HG02798 (cell line): ENCODE results near the gene PPIL6.
"Not testable (repeated sequence)": the region's sequence is repeated elsewhere in the genome, so short reads cannot be mapped to it uniquely, and the experiment has no call there.

Experiments
- ATAC-seq: cut with Tn5 transposase; IDR thresholded peaks from one replicate; pipeline ENCODE4 v1.9.1; 2021; ENCODE audit warnings: mild to moderate bottlenecking; ENCODE audit not compliant: unreplicated experiment, poor library complexity

The PPIL6 gene

DNA sequence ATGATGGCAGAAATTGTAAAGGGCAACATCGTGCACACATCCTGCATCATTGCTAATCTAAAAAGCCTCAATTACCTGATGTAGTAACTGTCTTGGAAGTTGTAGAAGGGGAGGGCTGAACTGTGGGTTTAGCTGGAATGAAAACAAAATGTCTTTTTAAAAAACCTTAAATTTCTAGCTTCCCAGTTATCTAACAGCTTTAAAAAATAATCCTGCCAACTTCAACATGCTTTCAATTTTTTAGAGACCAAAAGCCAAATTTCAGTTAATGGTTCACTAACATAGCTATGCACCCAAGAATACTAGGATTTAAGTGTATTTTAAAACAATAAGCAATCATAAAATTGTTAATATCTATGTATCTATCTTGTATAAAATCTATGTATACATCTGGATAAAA lies 70.1 kb downstream of the PPIL6 start:
- ATAC-seq, result no peak

DNA sequence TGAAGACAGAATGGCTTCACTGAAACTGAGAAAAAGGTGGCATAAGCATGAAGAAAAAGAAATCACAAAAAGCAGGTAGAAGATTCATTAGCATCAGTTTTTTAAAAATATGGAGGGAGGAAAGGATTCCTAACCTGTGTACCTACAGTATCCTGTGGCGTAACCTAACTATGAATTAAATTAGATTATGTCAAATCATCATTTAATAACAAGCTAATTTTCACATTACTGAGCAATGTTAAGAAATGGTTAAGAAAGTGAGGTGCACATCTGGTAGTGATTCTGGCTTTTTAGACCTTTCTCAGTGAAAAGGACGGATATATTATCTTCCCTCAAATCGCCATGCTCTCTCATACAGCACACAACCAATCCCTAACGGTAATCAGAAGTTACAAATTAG lies 70.7 kb downstream of the PPIL6 start:
- ATAC-seq, result no peak

DNA sequence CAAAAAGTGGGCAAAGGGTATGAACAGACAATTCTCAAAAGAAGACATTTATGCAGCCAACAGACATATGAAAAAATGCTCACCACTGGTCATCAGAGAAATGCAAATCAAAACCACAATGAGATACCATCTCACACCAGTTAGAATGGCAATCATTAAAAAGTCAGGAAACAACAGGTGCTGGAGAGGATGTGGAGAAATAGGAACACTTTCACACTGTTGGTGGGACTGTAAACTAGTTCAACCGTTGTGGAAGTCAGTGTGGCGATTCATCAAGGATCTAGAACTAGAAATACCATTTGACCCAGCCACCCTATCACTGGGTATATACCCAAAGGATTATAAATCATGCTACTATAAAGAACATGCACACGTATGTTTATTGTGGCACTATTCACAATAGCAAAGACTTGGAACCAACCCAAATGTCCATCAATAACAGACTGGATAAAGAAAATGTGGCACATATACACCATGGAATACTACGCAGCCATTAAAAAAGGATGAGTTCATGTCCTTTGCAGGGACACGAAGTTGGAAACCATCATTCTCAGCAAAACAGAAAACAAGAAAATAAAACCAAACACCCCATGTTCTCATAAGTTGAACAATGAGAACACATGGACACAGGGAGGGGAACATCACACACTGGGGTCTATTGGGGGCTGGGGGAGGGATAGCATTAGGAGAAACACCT lies 75.9 kb downstream of the PPIL6 start:
- ATAC-seq, result not testable (repeated sequence)

DNA sequence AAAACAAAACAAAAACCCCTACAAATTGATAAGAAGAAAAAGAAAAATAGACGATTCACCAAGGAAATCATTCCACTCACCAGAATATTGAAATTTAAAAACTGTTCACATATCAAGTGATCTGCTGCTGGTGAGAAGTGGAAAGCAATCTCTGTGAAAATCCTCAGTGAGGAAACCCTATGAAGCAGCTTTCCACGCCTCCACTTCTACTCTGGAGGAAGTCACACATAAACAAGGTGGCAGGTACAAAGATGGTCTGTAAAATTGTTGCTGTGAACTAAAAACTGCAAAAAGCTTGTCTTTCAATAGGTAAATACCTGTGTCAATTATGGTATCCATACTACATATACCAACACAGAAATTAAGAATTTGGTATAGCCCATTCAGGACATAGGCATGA lies 76.7 kb downstream of the PPIL6 start:
- ATAC-seq, result no peak

DNA sequence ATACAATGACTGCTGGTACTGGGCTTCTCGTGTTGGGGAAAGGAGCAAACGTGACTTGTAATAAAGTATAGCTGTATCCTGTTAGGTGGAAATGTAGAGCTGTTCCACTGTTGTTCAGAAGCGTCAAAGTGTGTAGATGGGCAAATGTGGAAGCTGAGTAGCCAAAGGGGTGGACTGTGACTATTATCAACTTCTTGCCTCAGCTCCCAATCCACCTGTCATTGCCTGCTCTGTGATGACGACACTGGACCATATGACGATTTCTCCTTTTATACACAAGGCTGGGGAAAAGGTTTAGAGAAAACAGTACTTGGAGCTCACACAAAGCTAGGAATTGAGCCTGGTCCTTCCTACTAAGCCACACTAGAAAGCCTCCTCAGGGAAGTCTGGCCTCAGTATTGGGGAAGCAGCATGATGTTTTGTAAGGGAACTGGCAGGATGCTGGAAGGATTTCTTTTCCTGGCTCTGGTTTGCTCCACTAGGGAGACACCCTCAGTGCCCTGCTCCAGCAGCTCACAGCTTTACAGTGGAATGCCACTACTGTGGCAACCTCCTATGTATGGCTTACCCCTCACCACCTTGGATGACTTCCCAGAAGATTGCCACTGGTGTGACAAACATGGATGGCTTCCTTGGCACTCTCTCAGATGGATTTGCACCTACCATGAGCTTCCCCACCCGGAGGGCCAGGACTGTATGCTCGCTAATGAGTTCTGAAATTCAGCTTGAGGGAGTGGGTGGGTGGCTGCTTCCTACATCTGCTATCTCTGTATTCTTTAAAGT lies 78.1 kb downstream of the PPIL6 start:
- ATAC-seq, result no peak

DNA sequence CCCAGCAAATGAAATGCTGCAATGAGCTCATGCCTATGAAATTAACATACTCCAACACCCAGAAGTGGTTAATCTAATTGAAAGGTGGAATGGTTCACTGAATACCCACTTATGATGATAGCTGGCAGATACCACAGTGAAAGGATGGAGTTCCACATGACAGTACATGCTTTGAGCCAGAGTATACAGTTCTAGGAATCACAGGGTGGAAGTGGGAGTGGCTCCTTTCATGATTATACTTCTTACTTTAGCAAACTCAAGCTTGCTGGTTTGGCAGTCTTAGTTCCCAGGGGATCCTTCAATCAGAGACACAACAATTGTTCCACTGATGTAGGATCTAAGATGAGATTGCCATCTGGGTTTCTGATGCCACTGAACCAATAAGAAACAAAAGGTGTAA lies 79.6 kb downstream of the PPIL6 start:
- no peak for ATAC-seq

DNA sequence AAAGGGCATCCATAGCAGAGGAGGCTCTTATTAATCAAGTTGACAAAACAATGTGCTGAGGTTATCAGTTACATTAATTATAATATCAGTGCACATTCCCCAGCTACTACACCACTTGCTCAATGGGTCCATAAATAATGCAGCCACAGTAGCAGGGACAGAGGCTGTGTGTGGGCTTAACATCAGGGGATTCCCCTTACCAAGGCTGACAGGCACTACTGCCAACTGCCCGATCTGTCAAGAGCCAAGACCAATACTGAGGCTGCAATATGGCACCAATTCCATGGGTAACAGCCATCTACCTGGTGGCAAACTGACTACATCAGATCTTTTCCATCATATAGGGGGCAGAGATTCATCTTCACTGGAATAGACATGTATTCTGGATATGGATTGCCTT lies 80.1 kb downstream of the PPIL6 start:
- ATAC-seq, result no peak

DNA sequence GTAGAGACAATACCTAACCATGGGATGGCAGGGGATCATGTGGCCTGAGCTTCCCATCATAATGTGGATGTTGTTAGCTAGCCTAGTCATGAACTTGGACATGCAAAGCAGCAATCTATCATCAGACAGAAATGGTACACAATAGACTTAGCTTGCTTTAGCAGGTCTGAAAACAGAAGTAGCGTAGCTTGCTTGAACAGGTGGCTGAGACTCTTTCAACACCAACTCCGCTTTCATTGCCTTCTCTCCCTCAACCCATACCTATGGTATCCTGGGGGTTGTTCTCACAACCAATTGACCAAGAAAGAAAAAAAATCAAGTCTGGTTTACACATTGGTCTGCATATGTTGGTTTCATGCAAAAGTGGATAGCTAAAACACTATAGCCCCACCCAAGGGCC lies 81.2 kb downstream of the PPIL6 start:
- ATAC-seq, result no peak

DNA sequence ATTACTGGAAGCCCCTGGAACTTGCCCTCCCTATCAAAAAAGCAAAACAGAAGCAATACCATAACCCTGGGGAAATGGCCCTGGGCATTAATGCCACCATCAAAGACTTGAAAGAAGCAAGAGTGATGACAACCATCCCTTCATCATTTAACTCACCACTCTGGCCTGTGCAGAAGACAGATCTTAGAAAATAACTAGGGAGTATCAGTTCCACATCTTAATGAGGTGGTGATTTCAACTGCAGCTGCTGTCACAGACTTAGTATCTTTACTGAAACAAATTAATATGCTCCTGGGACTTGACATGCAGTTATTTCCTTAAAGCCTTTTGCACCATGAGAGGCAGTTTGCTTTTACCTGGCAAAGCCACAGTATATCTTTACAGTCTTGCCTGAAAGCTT lies 82.2 kb downstream of the PPIL6 start:
- ATAC-seq, result no peak

DNA sequence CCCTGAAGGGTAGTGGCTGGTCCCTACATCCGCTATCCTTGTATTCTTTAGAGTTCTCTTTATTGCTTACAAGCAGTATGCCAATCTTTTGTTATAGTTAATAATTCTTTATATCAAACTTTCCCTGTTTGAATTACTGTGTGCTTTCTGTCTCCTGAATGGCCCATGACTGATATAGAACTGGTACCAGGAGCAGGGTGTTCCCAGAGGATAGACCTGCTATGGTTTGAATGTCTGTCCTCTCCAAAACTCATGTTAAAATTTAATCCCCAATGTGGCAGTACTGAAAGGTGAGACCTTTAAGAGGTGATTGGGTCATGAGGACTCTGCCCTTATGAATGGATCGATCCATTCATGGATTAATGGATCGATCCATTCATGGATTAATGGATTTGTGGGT lies 84.2 kb downstream of the PPIL6 start:
- ATAC-seq, result no peak

DNA sequence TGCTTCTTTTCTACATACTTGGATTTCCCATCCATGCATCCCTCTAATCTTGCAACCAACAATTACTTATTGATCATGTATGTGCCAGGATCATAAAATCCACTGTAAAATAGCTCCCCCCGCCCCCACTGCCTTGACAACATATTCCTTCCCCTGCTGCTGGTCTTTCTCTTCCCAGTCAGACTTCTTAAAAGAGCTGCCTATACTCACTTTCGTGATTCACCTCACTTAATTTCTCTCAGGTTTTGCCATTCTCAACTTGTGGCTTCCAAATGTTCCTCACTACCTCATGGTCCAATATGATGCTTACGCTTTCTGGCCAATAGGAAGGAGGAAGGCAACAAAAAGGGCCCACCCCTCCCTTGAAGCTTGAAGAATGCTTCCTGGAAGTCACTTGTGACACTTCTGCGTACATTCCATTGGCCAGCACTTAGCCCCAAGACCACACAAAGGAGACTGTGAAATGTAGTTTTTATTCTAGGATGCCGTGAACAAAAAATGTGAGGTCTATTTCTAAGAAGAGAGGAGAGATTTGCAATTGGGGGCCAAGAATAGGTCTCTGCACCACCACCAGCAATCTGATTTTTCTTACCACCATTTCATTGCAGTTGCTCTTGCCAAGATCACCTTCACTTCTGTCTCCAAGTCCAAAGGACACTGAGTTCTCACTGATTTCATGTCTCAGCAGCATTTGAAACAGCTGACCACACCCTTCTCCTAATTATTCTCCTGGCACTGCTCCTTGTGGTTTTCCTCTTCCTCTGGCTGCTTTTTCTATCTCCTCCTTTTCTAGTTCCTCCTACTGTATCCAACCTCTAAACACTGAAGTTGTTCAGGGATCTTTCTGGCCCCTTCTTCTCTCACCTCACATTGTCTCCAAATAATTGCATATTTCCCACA lies 88.9 kb downstream of the PPIL6 start:
- ATAC-seq, result no peak

DNA sequence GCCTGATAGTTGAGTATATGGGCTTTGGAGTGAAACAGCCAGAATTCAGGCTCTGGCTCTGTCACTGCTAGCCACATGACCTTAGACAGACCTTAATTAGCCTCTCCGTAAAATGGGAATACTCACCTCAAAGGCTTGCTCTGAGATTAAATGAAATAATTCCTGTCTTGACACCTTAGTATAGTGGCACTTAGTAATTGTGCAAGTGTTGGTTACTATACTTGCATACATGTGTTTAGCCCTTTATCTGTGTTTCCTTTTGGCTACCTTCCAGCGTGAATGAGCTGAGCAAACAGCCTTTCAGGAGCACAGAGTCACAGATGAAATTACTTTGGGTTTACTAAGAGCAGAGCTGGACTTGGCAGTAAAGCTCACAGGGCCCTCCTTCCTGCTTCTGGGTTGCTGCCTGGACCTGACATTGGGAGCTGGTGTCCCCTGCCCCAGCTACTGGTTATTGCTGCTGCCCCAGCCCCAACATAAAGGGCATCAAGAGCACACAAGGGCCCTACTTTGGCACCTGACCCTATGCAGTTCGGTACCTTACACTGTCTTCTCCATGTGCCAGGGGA lies 90.9 kb downstream of the PPIL6 start:
- no peak for ATAC-seq

DNA sequence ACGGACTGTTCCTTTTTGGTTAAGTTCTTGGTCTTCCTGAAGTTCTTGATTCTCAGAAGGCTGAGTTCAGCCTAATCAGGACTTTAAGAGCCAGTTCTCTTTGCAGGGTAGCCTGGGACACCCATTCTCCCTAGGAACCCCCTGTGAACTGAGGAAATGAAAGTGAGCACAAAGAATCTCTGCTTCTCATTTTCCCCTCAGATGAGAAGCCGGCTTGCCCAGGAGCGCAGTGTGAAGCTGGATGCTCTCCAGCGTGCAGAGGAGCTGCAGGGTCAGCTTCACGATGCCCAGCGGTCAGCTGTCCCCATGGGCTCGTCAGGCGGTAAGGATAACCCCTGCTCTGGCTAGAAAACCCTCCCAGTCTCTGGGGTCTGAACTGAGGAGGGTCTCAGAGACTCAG lies 92.2 kb downstream of the PPIL6 start:
- ATAC-seq, result no peak

DNA sequence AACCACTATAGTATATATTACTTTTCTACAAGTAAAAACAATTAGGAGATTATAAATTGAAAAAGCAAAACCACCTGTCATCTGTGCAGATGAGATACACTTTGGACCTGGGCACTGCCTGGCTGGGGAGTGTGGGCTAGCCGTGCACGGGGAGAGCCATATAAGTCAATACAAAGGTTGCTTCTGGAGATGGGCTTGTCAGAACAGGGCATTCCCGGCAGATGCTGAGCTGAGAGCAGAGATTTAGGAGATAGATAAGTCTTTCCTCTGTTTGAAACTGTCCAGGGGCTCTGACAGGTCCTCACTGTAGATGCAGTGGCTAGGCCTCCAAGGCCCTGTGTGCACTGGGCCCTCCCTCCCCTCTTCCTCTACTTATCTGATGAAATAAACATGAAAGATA lies 92.6 kb downstream of the PPIL6 start:
- no peak for ATAC-seq

DNA sequence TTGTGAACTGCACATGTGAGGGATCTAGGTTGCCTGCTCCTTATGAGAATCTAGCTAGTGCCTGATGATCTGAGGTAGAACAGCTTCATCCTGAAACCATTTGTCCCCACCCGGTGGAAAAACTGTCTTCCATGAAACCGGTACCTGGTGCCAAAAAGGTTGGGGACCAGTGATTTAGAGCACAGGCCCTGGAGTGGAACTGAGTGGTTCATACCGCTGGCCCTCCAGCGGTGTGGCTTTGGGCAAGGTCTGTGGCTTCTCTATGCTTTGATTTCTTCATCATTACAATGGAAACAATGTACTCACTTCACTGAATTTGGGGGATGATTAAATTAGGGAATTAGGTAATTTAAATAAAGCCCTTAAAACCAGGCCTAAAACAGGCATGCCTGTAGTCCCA lies 94.4 kb downstream of the PPIL6 start:
- ATAC-seq, result no peak

DNA sequence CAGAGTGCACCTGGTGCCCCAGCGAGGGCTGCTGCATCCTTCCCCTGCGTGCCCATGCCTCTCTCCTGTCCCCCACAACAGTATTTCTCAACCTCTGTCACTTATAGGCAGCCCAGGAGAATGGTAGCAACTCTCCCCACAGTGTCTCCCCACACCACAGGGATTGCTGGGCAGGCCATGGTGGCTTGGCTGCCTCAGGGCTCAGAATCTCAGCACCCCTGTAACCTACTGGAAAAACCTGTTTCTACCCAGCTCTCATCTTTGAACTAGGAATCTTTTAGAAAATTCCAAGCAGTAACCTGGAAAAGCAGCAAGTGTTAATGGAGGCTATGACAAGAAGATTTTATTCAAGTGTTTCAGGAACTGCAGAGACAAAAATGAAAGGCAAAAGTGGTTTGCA lies 96.2 kb downstream of the PPIL6 start:
- no peak for ATAC-seq

DNA sequence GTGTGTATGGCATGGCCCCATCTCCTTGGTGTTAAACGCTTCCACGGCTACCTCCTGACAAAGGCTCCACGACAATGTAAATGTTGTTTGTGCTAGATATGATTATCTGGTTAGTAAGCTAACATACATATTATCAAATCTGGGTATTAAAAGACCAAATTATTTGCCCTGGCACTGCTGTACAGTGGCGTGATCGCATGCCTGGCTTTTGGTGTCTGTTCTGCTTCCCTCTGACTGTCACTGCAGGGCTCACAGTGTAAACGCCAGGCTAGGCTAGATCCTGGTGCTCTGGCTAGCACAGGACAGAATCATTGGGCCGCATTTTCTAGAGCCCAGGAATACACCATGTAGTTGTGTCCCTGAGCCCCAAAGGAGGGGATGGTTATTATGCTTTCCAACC lies 96.9 kb downstream of the PPIL6 start:
- ATAC-seq, result no peak

DNA sequence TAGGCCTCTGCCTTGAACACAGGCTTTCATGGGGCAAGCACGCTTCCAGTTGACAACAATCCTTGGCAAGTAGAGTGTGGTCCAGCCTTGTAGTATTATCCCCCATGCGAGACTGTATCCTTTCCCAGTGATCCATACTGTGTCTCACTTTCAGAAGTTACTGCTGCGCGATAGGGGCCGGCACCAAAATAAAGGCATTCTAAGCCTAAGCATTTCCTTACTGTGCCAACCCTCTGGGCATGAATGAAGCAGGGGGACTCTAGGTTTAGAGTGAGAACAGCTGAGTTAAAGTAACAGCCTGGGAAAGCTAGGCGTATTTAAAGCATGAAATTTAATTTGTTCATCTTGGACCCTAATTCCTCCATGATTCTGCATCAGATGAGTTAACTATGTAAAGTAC lies 97.5 kb downstream of the PPIL6 start:
- no peak for ATAC-seq

DNA sequence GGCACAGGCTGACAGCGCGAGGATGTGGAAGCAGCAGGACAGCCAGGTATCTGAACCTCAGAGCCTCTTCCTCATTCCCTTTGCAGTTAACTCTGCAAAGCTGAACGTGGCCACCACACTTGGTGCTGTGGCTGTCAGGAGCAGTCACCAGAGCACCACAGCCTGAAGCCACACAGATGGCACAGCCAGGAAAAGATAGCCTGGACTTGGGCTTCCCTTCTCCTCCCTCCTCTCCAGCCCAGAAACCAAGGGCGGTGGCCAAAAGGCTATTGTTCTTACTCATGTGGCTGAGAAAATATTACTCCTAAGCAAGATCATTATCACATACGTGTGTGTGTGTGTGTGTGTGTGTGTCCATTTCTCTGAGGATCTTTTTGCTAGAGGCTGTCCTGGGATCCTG lies 97.9 kb downstream of the PPIL6 start:
- ATAC-seq, result no peak

DNA sequence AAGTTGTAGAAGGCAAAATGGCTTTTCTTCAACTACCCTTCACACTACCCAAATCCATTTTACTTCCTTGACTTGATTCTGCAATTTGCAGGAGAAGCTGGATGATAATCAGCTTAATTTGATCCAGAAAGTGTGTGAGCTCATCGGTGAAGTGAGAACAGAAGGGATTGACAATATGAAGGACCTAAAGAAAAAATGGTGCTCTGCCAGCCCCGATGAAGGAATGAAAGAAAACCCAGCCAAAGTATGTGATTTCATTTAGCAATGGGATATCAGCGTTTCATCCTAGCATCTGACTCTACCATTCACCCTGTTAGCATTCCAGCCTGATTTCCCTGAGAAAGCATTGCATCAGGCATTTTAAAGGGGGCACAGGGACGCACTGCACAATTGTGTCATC lies 99.6 kb downstream of the PPIL6 start:
- ATAC-seq, result no peak
